ENCODE measurements around the gene RAB39A.

- TF ChIP-seq POLR2A (IDR thresholded peaks at IDR 0.05) (no peak), CTCF (IDR thresholded peaks at IDR 0.05) (no peak)
Observed at GRCh38 chr11:108002476-108002875, 74.2 kb downstream of the RAB39A start.

Data from esophagus squamous epithelium (tissue), 4 donors.